RWPE2 (cell line): Measurements from ENCODE around the gene HDGF.

Experiments used
- ATAC-seq: fragments of 200-7000 bp; cut with Tn5 transposase; 3 replicates; pipeline ENCODE4 v1.9.1; 2021; ENCODE audit warnings: low read depth
- DNase-seq: peaks from one replicate; pipeline ENCODE4 v3.0.0-alpha.2; 2020; ENCODE audit warnings: low spot score
- H3K27ac ChIP-seq: fragments of 450-650 bp; 2 replicates; pipeline ENCODE4 v1.5.1; 2017; ENCODE audit warnings: mild to moderate bottlenecking; ENCODE audit not compliant: poor library complexity, severe bottlenecking
- H3K27me3 ChIP-seq: fragments of 250-450 bp; sonication (Bioruptor Pico); 2 replicates; pipeline ENCODE4 v1.5.1; 2021; ENCODE audit warnings: mild to moderate bottlenecking, moderate library complexity; ENCODE audit not compliant: insufficient read depth, poor library complexity, severe bottlenecking
- H3K36me3 ChIP-seq: fragments of 250-450 bp; sonication (Bioruptor Pico); 2 replicates; pipeline ENCODE4 v1.5.1; 2020; ENCODE audit warnings: low read depth, mild to moderate bottlenecking, moderate library complexity
- H3K4me1 ChIP-seq: fragments of 250-450 bp; sonication (Bioruptor Pico); 2 replicates; pipeline ENCODE4 v1.5.1; 2021; ENCODE audit warnings: mild to moderate bottlenecking, moderate library complexity; ENCODE audit not compliant: insufficient read depth, poor library complexity, severe bottlenecking
- H3K4me3 ChIP-seq: fragments of 250-450 bp; sonication (Bioruptor Pico); 2 replicates; pipeline ENCODE4 v1.5.1; 2021; ENCODE audit warnings: mild to moderate bottlenecking, moderate library complexity; ENCODE audit not compliant: severe bottlenecking
- H3K9me3 ChIP-seq: fragments of 250-450 bp; sonication (Bioruptor Pico); 2 replicates; pipeline ENCODE4 v1.5.1; 2021; ENCODE audit warnings: mild to moderate bottlenecking, moderate library complexity; ENCODE audit not compliant: severe bottlenecking
- CTCF ChIP-seq: fragments of 450-650 bp; IDR thresholded peaks from one replicate; pipeline ENCODE4 v1.5.1; 2017; ENCODE audit warnings: mild to moderate bottlenecking, moderate library complexity; ENCODE audit not compliant: poor library complexity, severe bottlenecking

Gene HDGF

GRCh38 chr1:156751451-156751756 is at the start of gene HDGF:
TSS of gene HDGF (minus strand) at chr1:156751675. CDS start at chr1:156751429, 246 bp downstream.
- no peaks in the 10 kb centered on the region for H3K27me3 ChIP-seq
- no peak for ATAC-seq
- H3K27ac ChIP-seq, result peak within 1 kb of the TSS; percentile 98
- no peak for DNase-seq
- peak within 1 kb of the TSS; percentile 67 for H3K4me3 ChIP-seq
- no peak for TF ChIP-seq CTCF
- H3K4me1 ChIP-seq, result peaks cover 28% of the 10 kb centered on the region
- H3K36me3 ChIP-seq, result peaks cover 19% of the 10 kb centered on the region
- H3K9me3 ChIP-seq, result no peaks in the 10 kb centered on the region

GRCh38 chr1:156797212-156797871 is 45.9 kb upstream of the HDGF start:
- H3K36me3 ChIP-seq, result peaks cover 81% of the 10 kb centered on the region
- H3K9me3 ChIP-seq, result no peaks in the 10 kb centered on the region
- H3K27me3 ChIP-seq, result no peaks in the 10 kb centered on the region
- peak; percentile 82 for TF ChIP-seq CTCF
- no peak overlapping the region for H3K4me3 ChIP-seq
- no peaks in the 10 kb centered on the region for H3K4me1 ChIP-seq
- no peak for DNase-seq
- peak; percentile 75 for ATAC-seq
- H3K27ac ChIP-seq, result no peak overlapping the region

GRCh38 chr1:156796340-156797097 is 45.0 kb upstream of the HDGF start:
- DNase-seq, result no peak
- no peak for ATAC-seq
- Histone ChIP-seq H3K27ac (no peak overlapping the region), H3K27me3 (no peaks in the 10 kb centered on the region), H3K4me3 (no peak overlapping the region), H3K36me3 (peaks cover 88% of the 10 kb centered on the region), H3K9me3 (no peaks in the 10 kb centered on the region), H3K4me1 (no peaks in the 10 kb centered on the region)
- TF ChIP-seq CTCF, result no peak

GRCh38 chr1:156795787-156796186 is 44.3 kb upstream of the HDGF start:
- ATAC-seq, result no peak

More at GRCh38 chr1:156795787-156796186, 44.3 kb upstream of the HDGF start:
- peaks cover 94% of the 10 kb centered on the region for H3K36me3 ChIP-seq
- H3K4me1 ChIP-seq, result no peaks in the 10 kb centered on the region
- H3K4me3 ChIP-seq, result no peak overlapping the region
- H3K9me3 ChIP-seq, result no peaks in the 10 kb centered on the region
- no peak for TF ChIP-seq CTCF
- no peak overlapping the region for H3K27ac ChIP-seq
- no peak for DNase-seq
- no peaks in the 10 kb centered on the region for H3K27me3 ChIP-seq
